ENCODE data around the gene OGFOD1.

Gene OGFOD1

DNA sequence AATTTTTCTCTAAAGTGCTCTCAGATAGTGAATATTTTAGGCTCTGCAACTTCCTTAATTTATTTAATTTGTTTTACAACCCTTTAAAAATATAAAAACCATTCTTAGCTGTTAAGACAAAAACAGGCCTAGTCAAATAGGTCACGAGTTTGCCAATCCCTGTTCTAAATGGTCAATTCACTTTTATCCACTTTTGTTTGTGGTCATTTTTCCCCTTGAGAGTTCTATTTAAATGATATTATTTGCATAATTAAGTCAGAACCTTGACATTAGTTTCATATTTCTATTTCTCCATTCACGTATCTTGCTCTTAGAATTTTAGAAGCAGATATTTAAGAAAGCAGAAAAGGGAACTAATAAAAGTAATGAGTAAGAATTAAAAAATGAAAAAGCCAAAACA, 30.0 kb upstream of the OGFOD1 start:
- ChIA-PET CTCF (no interaction called here), POLR2A (no interaction called here)
- DNase-seq (ENCODE audit: extremely low spot score) = no peak
- TF ChIP-seq, protein P1, sequence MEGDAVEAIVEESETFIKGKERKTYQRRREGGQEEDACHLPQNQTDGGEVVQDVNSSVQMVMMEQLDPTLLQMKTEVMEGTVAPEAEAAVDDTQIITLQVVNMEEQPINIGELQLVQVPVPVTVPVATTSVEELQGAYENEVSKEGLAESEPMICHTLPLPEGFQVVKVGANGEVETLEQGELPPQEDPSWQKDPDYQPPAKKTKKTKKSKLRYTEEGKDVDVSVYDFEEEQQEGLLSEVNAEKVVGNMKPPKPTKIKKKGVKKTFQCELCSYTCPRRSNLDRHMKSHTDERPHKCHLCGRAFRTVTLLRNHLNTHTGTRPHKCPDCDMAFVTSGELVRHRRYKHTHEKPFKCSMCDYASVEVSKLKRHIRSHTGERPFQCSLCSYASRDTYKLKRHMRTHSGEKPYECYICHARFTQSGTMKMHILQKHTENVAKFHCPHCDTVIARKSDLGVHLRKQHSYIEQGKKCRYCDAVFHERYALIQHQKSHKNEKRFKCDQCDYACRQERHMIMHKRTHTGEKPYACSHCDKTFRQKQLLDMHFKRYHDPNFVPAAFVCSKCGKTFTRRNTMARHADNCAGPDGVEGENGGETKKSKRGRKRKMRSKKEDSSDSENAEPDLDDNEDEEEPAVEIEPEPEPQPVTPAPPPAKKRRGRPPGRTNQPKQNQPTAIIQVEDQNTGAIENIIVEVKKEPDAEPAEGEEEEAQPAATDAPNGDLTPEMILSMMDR (IDR thresholded peaks at IDR 0.05; ENCODE audit: control extremely low read depth, extremely low read depth, low read depth, missing control alignments) = no peak

DNA sequence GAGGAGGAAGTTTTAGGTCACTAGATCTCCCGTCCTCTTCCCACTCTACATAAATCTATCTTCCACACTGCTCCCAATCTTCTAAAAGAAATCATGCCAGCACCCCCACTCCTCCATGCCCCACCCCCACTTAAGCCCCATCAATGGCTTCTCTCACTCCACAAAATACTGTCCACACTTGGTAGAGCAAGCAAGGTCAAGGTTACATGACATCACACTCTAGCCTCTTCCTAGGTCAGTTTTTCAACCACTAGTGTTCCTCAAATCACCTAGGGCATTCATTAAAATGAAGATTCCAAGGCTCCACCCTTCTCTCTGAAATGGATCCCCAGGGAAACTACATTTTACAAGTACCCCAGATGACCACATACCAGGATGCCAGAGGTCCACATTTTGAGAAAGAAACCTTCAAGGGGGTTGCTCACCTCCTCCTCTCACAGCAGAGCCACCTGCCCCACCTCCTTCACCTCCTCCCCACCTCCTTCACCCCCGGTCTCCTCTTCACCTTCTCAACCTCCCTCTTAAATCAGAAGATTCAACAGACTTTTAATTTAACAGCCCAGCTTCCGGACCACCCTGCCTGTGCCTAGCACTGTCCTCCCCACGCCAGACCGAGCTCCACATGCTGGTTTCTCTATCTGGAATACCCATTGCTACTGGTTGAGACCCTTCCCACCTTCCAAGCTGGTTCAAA, 29.2 kb upstream of the OGFOD1 start:
- ChIA-PET POLR2A (no interaction called here), CTCF (no interaction called here)
- TF ChIP-seq, protein P1 (IDR thresholded peaks at IDR 0.05; ENCODE audit: control extremely low read depth, extremely low read depth, low read depth, missing control alignments) = no peak
- no peak for DNase-seq (ENCODE audit: extremely low spot score)

DNA sequence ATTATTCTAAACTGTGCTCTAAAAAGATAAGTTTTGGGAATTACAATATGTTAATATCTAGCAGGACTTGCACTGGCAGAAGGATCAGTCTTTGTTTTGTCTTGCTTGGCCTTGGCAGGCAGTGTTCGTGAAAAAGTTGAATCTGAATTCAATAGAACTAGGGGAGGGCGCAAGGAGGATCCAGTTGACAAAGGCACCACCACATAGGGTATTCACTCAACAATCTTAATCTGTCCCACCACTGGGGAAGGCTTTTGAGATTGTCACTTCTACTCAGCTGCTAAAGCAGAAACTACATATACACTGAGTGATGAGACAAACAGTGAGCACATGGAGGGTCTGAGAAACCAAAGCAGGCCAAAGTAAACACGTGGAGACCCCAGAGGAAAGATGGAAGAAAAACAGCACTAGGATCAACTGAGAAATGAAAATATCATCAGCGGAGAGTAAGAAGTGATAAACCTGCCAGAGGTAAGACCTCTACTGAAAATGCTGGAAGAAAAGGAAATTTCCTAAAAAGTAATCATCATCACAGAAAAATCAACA, 28.4 kb upstream of the OGFOD1 start:
- no peak for DNase-seq (ENCODE audit: extremely low spot score)
- POLR2A ChIA-PET = no interaction called here
- CTCF ChIA-PET = interaction anchor here (0.9 kb wide), 1 partner anchor 14 kb away, joined by 3 read pairs; no protein-coding TSS in a partner anchor
- TF ChIP-seq, protein P1 (IDR thresholded peaks at IDR 0.05; ENCODE audit: control extremely low read depth, extremely low read depth, low read depth, missing control alignments) = no peak

DNA sequence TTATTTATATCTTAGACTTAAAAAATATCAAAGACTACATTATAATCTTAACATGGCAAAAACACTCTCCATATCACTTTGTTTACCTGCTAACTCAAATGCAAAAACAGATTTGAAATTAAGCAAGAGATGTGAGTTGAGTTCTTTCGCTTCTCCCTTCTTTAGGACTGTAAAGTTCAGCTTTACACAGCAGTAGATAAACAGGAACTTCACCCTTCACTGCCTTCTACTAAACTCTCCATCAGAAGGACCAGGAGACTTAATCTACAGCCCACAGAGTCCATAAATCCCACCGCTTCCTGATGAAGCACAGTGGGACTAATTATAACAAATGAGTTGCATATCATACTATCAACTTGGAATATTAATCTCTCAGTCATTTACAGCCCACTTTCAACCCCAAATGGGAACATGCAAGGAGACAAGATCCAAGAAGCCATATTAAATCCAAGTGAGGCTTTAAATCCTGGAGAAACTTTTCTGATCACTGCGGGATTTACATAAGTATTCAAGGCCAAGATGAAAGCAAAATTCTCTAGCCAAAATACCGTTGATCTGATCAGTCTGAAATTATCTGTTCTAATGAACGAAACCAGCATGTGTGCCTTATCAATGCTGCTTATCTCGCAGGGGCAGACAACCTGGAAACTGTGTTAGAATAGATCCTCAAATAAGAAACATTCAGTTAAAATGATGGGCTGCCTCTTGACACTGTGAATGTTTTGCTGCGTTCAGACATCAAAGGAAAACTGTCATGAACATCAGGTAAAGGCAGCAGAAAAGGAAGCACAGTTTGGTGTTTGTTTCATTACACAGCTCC, 27.6 kb upstream of the OGFOD1 start:
- TF ChIP-seq, protein P1 (IDR thresholded peaks at IDR 0.05; ENCODE audit: control extremely low read depth, extremely low read depth, low read depth, missing control alignments) = no peak
- CTCF ChIA-PET = interaction anchor here (0.9 kb wide), 1 partner anchor 15 kb away, joined by 3 read pairs; no protein-coding TSS in a partner anchor
- POLR2A ChIA-PET = no interaction called here
- DNase-seq (ENCODE audit: extremely low spot score) = peak; percentile 42

DNA sequence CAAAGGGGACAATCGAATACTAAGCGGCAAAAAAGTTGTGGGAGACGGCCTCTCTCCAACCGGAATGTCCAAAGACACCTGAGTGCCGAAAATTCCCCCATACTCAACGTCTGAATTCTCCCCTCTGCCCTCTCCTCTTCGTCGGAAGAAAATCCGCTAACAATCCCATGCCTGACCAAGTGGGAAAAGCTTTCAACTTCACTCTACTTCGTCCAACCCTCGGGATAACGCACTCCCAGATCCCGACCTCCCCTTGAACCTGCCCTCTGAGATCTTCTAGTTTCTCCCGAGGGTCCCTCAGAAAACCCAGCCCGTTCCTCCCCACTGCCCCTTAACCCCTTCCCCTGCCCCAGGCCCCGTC, 27.0 kb upstream of the OGFOD1 start:
- TF ChIP-seq, protein P1 (IDR thresholded peaks at IDR 0.05; ENCODE audit: control extremely low read depth, extremely low read depth, low read depth, missing control alignments) = no peak
- POLR2A ChIA-PET = no interaction called here
- no peak for DNase-seq (ENCODE audit: extremely low spot score)
- CTCF ChIA-PET = no interaction called here

DNA sequence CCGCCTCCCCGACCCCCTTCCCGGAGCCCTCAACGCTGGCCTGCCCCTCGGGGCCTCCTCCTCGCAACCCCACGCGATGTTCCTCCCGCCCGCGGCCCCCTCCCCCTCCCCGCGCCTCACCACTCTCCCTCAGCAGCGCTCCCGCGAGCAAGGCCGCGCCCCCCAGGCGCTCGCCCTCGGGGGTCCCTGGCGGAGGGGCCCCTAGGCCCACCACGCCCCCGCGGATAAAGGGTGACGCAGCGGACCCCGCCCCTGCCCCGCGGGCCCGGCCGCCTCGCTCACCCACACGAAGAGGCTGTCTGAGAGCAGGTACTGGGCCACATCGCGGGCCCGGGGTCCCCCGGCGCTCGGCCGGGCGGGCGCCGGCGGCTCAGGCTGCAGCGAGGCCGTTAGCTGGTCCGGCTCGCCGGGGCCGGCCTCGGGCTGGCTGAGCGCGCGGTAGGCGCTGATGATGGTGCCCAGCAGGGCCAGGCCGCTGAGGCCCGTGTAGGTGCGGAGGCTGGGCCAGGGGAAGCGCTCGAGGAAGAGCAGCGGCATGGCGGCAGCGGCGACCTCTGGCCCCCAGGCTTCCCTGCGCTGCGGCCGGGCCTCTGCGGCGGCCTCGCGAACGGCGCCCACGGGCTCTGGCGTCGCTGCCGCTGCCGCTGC, 26.4 kb upstream of the OGFOD1 start:
- TF ChIP-seq, protein P1 (IDR thresholded peaks at IDR 0.05; ENCODE audit: control extremely low read depth, extremely low read depth, low read depth, missing control alignments) = no peak
- POLR2A ChIA-PET = no interaction called here
- DNase-seq (ENCODE audit: extremely low spot score) = no peak
- CTCF ChIA-PET = no interaction called here

All from GM10248 (cell line).